Effector CD8-positive, alpha-beta T cell (primary cell): ENCODE data around the gene PC.

Experiments used
- DNase-seq: peaks from one replicate; lab custom pipeline; 2025; lab: John Stamatoyannopoulos, UW

The PC gene

GRCh38 chr11:66853242-66854229, 104.6 kb downstream of the PC start:
- no peak for DNase-seq

GRCh38 chr11:66852466-66853241, 105.5 kb downstream of the PC start:
- no peak for DNase-seq

GRCh38 chr11:66851698-66852465, 106.3 kb downstream of the PC start:
- DNase-seq: no peak

- no peak for DNase-seq
These were observed 107.0 kb downstream of the PC start for GRCh38 chr11:66851239-66851596.

GRCh38 chr11:66850588-66851238, 107.5 kb downstream of the PC start:
- DNase-seq: no peak

GRCh38 chr11:66850235-66850587, 108.0 kb downstream of the PC start:
- DNase-seq: no peak

- DNase-seq: no peak
These were observed 108.5 kb downstream of the PC start for GRCh38 chr11:66849501-66850234.

GRCh38 chr11:66848671-66849500, 109.3 kb downstream of the PC start:
- no peak for DNase-seq

- no peak for DNase-seq
These were observed 110.5 kb downstream of the PC start for GRCh38 chr11:66847461-66848232.

GRCh38 chr11:66846671-66847091, 111.5 kb downstream of the PC start:
- DNase-seq: no peak

- no peak for DNase-seq
These were observed 112.3 kb downstream of the PC start for GRCh38 chr11:66845876-66846212.

GRCh38 chr11:66845143-66845875, 112.9 kb downstream of the PC start:
- DNase-seq: no peak

- DNase-seq: no peak
These were observed 113.6 kb downstream of the PC start for GRCh38 chr11:66844496-66845142.

GRCh38 chr11:66843776-66844495, 114.2 kb downstream of the PC start:
- DNase-seq: no peak

GRCh38 chr11:66842896-66843775, 115.0 kb downstream of the PC start, which contains the start of gene RCE1:
RCE1 (plus strand) TSS chr11:66843441; CDS start chr11:66843456, 15 bp downstream.
- peak; percentile 83 for DNase-seq

- DNase-seq: no peak
These were observed 115.7 kb downstream of the PC start for GRCh38 chr11:66842501-66842895.
